GM19463 (cell line): ENCODE results near the gene GART.

Experiments used
- ATAC-seq: cut with Tn5 transposase; IDR thresholded peaks from one replicate; pipeline ENCODE4 v1.9.1; 2021; ENCODE audit warnings: mild to moderate bottlenecking, moderate library complexity; ENCODE audit not compliant: unreplicated experiment

Gene GART

GRCh38 chr21:33554236-33554981, 12.5 kb upstream of the GART start:
- ATAC-seq: no peak

- ATAC-seq: no peak
These were observed 11.2 kb upstream of the GART start for GRCh38 chr21:33552999-33553598.

DNA sequence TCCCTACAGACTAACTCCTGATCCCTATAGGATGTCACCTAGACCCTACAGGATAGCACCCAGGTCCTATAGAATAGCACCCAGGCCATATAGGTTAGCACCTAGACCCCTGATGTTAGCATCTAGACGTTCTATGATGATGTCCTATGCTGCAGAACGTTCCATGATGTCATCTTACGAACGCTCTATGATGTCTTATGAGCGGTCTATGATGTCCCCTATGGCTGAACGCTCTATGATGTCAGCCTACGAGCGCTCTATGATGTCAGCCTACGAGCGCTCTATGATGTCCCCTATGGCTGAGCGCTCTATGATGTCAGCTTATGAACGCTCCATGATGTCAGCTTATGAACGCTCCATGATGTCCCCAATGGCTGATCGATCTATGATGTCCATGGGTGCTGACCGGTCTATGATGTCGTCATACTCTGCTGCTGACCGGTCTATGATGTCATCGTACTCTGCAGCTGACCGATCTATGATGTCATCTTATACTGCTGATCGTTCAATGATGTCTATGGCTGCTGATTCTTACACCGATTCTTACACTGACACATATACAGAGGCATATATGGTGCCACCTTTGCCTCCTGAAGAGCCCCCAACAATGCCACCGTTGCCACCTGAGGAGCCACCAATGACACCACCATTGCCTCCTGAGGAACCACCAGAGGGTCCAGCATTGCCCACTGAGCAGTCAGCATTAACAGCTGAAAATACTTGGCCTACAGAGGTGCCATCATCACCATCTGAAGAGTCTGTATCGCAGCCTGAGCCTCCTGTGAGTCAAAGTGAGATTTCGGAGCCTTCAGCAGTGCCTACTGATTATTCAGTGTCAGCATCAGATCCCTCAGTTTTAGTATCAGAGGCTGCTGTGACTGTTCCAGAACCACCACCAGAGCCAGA, 10.4 kb upstream of the GART start:
- ATAC-seq: no peak

DNA sequence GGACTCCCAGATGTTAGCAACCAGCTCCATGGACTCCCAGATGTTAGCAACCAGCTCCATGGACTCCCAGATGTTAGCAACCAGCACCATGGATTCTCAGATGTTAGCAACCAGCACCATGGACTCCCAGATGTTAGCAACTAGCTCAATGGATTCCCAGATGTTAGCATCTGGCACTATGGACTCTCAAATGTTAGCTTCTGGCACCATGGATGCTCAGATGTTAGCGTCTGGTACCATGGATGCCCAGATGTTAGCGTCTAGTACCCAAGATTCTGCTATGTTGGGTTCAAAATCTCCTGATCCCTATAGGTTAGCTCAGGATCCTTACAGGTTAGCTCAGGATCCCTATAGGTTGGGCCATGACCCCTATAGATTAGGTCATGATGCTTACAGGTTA, 9.7 kb upstream of the GART start:
- no peak for ATAC-seq

DNA sequence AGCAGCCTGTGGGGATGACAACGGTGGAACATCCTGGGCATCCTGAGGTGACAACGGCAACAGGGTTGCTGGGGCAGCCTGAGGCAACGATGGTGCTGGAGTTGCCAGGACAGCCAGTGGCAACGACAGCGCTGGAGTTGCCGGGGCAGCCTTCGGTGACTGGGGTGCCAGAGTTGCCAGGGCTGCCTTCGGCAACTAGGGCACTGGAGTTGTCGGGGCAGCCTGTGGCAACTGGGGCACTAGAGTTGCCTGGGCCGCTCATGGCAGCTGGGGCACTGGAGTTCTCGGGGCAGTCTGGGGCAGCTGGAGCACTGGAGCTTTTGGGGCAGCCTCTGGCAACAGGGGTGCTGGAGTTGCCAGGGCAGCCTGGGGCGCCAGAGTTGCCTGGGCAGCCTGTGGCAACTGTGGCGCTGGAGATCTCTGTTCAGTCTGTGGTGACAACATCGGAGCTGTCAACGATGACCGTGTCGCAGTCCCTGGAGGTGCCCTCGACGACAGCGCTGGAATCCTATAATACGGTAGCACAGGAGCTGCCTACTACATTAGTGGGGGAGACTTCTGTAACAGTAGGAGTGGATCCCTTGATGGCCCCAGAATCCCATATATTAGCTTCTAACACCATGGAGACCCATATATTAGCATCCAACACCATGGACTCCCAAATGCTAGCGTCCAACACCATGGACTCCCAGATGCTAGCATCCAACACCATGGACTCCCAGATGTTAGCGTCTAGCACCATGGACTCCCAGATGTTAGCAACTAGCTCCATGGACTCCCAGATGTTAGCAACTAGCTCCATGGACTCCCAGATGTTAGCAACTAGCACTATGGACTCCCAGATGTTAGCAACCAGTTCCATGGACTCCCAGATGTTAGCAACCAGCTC, 9.1 kb upstream of the GART start:
- ATAC-seq: no peak

DNA sequence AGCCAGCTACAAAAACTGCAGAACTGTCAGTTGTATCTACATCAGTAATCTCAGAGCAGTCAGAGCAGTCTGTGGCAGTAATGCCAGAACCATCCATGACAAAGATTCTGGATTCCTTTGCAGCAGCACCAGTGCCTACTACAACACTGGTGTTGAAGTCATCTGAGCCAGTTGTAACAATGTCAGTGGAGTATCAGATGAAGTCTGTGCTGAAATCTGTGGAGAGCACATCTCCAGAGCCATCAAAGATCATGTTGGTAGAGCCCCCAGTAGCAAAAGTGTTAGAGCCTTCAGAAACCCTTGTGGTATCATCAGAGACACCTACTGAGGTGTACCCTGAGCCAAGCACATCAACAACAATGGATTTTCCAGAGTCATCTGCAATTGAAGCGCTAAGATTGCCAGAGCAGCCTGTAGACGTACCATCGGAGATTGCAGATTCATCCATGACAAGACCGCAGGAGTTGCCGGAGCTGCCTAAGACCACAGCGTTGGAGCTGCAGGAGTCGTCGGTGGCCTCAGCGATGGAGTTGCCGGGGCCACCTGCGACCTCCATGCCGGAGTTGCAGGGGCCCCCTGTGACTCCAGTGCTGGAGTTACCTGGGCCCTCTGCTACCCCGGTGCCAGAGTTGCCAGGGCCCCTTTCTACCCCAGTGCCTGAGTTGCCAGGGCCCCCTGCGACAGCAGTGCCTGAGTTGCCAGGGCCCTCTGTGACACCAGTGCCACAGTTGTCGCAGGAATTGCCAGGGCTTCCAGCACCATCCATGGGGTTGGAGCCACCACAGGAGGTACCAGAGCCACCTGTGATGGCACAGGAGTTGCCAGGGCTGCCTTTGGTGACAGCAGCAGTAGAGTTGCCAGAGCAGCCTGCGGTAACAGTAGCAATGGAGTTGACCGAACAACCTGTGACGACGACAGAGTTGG, 8.2 kb upstream of the GART start:
- no peak for ATAC-seq

- no peak for ATAC-seq
These were observed 4.2 kb upstream of the GART start for GRCh38 chr21:33546086-33546485.

DNA sequence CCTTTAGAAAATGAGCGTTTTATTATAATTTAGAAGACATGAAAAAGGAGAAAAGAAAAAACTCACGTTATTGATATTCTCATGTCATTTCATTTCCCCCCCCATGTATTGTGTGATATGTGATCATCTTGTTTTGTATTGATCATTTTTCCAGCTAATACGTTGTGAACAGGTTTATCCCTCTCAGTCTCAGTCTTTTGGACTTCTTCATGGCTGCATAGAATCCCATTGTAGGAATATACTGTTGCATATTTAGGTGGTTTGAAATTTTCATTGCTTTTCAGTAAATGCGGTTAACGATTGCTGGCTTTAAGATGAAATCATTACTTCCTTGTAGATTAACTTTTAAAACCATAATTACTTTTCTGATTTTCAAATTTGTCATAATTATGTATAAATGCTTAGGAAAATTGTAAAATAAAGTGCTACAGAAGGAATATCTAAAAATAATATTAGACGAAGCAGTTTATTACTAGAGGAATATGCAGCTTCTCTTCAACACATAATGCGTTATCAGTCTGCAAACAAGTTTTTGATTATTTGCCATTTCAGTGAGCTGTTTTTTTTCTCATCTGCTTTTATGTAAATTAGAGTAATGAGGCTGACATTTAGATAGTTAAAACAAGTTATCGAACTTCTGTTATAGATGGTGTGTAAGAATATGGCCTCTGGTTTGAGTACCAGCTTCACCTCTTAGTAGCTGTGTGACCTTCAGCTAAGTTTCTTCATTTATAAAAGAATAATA, 2.7 kb upstream of the GART start:
- no peak for ATAC-seq

DNA sequence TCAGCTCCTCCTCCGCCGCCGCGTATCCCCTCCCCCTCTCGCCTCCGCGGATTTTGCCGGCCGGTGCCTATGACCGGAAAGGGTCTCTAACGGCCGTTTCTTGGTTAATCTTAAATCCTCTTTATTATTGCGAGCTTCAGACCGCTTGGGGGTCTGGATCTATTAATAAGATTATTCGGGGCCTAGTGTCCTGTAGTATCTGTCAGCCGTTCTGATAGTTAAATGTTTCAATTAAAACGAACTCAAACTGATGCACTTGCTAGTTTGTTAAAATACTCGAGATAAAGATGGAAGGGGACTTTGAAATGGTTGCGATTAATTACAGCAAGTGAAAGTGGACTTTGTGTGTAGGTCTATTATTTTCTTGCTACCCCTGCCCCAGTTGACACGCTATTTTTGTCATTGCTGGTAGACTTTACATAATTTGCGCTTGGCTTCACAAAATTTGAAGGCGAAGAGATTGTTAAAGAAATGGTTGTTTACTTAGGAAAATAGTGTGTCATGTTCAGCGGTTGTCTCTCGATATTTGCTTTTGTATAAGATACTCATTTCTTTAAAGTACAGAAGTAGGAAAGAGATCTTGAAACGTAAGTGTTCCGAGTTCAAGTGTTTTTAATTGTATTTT, 1.7 kb upstream of the GART start:
- no peak for ATAC-seq

GRCh38 chr21:33542640-33543504, 955 bp upstream of the GART start, which contains the start of gene SON:
Gene SON, plus strand, starts transcription at chr21:33543038. Its CDS starts 55 bp downstream, at chr21:33543093.
- ATAC-seq: peak; percentile 93

DNA sequence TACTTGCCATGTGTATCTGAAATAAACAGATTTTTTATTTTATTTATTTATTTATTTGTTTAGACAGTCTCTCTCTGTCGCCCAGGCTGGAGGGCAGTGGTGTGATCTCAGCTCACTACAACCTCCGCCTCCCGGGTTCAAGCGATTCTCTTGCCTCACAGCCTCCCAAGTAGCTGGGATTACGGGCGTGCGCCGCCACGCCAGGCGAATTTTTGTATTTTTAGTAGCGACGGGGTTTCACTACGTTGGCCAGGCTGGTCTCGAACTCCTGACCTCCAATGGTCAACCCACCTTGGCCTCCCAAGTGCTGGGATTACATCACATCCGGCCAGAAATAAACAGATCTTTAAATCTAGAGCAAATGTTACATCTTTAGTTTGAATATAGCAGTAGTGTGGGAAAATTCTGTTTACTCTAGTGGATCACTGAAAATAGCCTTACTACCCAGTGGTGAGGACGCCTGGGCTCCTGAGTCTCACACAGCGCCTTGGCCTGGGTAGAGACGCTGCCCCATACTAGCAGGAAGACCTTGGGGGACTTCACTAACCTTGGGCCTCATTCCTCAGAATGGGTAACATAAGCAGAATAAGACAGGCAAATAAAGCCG, 709 bp downstream of the GART start:
- no peak for ATAC-seq

GRCh38 chr21:33540711-33541104, 1.2 kb downstream of the GART start:
- ATAC-seq: no peak

DNA sequence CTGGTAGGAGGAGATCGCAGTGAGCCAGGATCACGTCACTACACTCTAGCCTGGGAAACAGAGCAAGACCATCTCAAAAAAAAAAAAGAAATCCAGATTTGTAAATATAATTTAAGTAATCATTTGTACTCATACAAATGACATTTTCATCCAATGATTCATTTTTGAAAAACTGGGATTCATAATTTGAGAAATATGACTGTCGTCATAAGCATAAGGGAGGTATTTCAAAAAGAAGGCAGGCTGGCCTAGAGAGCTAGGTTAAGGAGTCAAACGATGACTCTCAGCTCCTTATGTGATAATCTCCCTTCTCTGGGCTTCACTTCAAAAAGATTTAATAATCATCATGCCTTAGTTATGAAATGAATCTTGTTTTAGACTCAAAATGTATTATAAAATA, 2.3 kb downstream of the GART start:
- no peak for ATAC-seq

GRCh38 chr21:33537212-33537611, 4.7 kb downstream of the GART start:
- ATAC-seq: no peak

GRCh38 chr21:33531007-33531406, 10.9 kb downstream of the GART start:
- no peak for ATAC-seq

DNA sequence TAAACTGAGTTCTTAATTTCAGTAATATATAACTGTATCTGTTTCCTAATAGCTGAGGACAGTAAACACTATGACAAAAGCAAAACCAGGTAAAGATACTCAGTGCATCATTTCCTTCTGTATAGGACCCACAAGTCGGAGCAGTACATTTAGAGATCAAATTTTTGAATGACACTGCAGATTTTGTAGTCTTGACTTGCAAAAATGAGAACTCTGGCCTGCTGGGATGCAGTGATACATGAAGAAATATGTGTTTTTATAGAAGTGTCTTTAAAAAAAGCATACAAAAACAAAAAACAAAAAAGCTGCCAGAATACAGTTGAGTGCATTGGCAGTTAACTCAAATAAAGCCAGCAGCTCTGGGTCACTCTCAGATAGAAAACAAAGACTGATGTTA, 19.0 kb downstream of the GART start:
- no peak for ATAC-seq

DNA sequence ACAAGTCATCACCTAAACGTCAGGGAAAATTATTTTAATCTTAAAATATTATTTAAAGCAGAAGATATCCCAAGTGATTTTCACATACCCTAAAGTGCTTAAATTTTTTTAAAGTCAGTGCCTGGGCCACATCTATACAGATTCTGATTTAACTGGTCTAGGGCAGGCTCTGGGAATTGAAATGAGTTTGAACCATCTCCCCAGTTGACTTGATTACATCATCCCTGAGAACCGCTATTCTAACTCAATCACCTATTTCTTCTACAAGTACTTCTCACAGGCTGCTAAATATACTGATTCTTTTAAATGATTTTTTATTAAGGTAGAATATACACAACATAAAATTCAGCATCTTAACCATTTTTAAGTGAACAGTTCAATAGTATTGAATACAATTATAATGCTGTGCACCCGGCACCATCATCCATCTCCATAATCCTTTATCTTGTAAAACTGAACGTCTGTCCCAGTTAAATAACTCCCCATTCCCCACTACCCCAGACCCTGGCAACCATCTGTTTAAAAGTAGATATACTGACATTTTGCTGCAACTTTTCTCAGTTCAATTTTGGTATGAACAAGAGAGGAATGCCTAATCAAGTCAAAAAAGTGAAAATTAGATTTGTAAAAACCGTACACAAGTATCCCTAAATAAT, 19.5 kb downstream of the GART start:
- no peak for ATAC-seq
